ENCODE data around the gene PRODH2. TPM values are rescaled to one million over a fixed set of nuclear protein-coding genes. Genes with fewer than 3 reads are reported as not detected.

The PRODH2 gene
- total RNA-seq, 1 experiment from 2014 or later: not detected

GRCh38 chr19:35768082-35768421 lies 44.6 kb downstream of the PRODH2 start:
- CTCF ChIA-PET: no interaction called here
- H3K27ac ChIP-seq (ENCODE audit: low read depth, low read length, poor library complexity, severe bottlenecking): no peak overlapping the region
- POLR2A ChIA-PET (ENCODE audit: low non-redundant PET): no interaction called here
- no peak overlapping the region for H3K4me3 ChIP-seq (ENCODE audit: low read depth, low read length, poor library complexity, severe bottlenecking)
- BruUV-seq (replicated peaks): no TSS peak
- peaks cover 14% of the 10 kb centered on the region for H3K36me3 ChIP-seq (ENCODE audit: insufficient read depth, low read length, poor library complexity, severe bottlenecking)
- H3K4me1 ChIP-seq (ENCODE audit: insufficient read depth, low read length, poor library complexity, severe bottlenecking): no peaks in the 10 kb centered on the region
- DNase-seq (ENCODE audit: low spot score): no peak
- no peaks in the 10 kb centered on the region for H3K27me3 ChIP-seq (replicated peaks; ENCODE audit: insufficient read depth, low read depth, low read length, poor library complexity)
- TF ChIP-seq, protein P1, sequence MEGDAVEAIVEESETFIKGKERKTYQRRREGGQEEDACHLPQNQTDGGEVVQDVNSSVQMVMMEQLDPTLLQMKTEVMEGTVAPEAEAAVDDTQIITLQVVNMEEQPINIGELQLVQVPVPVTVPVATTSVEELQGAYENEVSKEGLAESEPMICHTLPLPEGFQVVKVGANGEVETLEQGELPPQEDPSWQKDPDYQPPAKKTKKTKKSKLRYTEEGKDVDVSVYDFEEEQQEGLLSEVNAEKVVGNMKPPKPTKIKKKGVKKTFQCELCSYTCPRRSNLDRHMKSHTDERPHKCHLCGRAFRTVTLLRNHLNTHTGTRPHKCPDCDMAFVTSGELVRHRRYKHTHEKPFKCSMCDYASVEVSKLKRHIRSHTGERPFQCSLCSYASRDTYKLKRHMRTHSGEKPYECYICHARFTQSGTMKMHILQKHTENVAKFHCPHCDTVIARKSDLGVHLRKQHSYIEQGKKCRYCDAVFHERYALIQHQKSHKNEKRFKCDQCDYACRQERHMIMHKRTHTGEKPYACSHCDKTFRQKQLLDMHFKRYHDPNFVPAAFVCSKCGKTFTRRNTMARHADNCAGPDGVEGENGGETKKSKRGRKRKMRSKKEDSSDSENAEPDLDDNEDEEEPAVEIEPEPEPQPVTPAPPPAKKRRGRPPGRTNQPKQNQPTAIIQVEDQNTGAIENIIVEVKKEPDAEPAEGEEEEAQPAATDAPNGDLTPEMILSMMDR (conservative IDR thresholded peaks at IDR 0.05; ENCODE audit: low read depth, low read length): no peak
- no peak for TF ChIP-seq EZH2 (IDR thresholded peaks at IDR 0.05; ENCODE audit: borderline replicate concordance, low read depth, low read length, poor library complexity, severe bottlenecking)
- intact Hi-C loops (cut with micrococcal nuclease; ENCODE audit: unreplicated experiment): no loop called here
- no peaks in the 10 kb centered on the region for H3K9me3 ChIP-seq (ENCODE audit: low read depth, low read length, poor library complexity, severe bottlenecking)

DNA sequence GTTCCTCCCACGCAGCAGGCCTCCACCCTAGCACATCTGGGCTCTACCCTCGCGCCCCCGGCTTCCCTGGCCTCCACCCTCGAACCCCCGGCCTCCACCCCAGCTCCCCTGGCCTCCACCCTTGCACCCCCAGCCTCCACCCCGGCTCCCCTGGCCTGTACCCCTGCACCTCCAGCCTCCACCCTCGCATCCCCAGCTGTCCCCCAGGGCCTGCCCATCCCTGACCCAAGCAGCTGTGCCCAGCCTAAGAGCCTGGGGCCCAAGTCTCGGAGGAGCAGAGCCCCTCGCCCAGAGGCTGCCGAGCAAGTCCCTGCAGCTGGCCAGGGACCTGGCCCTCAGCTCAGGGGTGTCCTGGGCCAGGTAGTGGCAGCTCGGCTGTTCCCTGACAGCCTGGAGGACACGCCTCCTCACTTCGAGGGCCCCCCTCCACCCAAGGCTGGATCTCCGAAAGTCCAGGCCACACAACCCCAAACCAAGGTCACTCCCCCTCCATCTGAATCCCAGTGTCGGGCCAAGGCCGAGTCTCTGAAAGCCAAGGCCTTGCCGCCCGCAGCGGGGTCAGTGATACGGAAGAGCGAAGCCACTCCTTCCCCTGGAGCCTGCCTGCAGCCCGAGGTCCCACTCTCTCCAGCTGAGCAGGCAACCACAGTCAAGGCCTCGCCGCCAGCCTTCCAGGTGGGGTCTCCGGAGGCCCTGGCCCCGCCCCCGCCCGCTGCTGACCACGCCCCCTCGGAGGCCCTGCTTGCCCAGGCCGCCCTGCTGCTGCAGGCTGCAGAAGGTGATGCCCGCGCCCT lies 45.2 kb downstream of the PRODH2 start:
- intact Hi-C loops (cut with micrococcal nuclease; ENCODE audit: unreplicated experiment): no loop called here
- DNase-seq (ENCODE audit: low spot score): no peak
- no peak overlapping the region for H3K27ac ChIP-seq (ENCODE audit: low read depth, low read length, poor library complexity, severe bottlenecking)

DNA sequence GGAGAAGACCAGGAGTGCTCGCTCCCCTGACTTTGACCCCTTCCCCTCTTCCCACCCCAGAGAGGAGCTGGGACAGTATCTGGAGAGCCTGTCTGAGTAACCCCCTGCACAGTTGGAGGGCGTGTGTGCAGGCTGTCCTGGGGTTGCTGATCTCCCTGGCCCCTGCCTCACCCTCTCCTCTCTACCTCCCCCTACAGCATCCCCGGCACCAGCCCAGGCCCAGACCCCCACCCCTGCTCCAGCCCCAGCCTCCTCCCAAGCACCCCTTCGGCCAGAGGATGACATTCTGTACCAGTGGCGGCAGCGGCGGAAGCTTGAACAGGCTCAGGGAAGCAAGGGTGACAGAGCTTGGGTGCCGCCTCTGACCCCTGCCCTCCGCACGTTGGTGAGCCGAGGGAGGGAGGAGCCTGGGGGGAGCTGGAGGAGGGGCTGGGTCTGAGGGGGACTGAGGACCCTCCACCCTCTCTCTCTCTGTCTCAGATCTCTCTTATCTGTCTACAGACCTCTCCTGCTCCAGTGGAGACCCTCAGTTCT lies 46.0 kb downstream of the PRODH2 start:
- H3K27ac ChIP-seq (ENCODE audit: low read depth, low read length, poor library complexity, severe bottlenecking): no peak overlapping the region
- H3K9me3 ChIP-seq (ENCODE audit: low read depth, low read length, poor library complexity, severe bottlenecking): no peaks in the 10 kb centered on the region
- ChIA-PET CTCF (no interaction called here), POLR2A (ENCODE audit: low non-redundant PET) (no interaction called here)
- no peak for DNase-seq (ENCODE audit: low spot score)
- H3K4me1 ChIP-seq (ENCODE audit: insufficient read depth, low read length, poor library complexity, severe bottlenecking): no peaks in the 10 kb centered on the region
- BruUV-seq (replicated peaks): no TSS peak
- H3K36me3 ChIP-seq (ENCODE audit: insufficient read depth, low read length, poor library complexity, severe bottlenecking): peaks cover 21% of the 10 kb centered on the region
- TF ChIP-seq, protein P1 (conservative IDR thresholded peaks at IDR 0.05; ENCODE audit: low read depth, low read length): no peak
- no peak for TF ChIP-seq EZH2 (IDR thresholded peaks at IDR 0.05; ENCODE audit: borderline replicate concordance, low read depth, low read length, poor library complexity, severe bottlenecking)
- intact Hi-C loops (cut with micrococcal nuclease; ENCODE audit: unreplicated experiment): no loop called here
- H3K4me3 ChIP-seq (ENCODE audit: low read depth, low read length, poor library complexity, severe bottlenecking): no peak overlapping the region
- H3K27me3 ChIP-seq (replicated peaks; ENCODE audit: insufficient read depth, low read depth, low read length, poor library complexity): no peaks in the 10 kb centered on the region

More for the DNA sequence above, 45.2 kb downstream of the PRODH2 start:
- TF ChIP-seq, protein P1 (conservative IDR thresholded peaks at IDR 0.05; ENCODE audit: low read depth, low read length): no peak
- TF ChIP-seq EZH2 (IDR thresholded peaks at IDR 0.05; ENCODE audit: borderline replicate concordance, low read depth, low read length, poor library complexity, severe bottlenecking): no peak
- ChIA-PET CTCF (no interaction called here), POLR2A (ENCODE audit: low non-redundant PET) (no interaction called here)
- BruUV-seq (replicated peaks): no TSS peak
- Histone ChIP-seq H3K4me3 (ENCODE audit: low read depth, low read length, poor library complexity, severe bottlenecking) (no peak overlapping the region), H3K36me3 (ENCODE audit: insufficient read depth, low read length, poor library complexity, severe bottlenecking) (peaks cover 14% of the 10 kb centered on the region), H3K4me1 (ENCODE audit: insufficient read depth, low read length, poor library complexity, severe bottlenecking) (no peaks in the 10 kb centered on the region), H3K27me3 (replicated peaks; ENCODE audit: insufficient read depth, low read depth, low read length, poor library complexity) (no peaks in the 10 kb centered on the region), H3K9me3 (ENCODE audit: low read depth, low read length, poor library complexity, severe bottlenecking) (no peaks in the 10 kb centered on the region)
